Measurements from ENCODE around the gene TOP3A. TPM values are rescaled to one million over a fixed set of nuclear protein-coding genes. Genes with fewer than 3 reads are reported as not detected.

Gene TOP3A
- total and polyA plus RNA-seq, 2 experiments from 2014 or later: 21.7 to 76.7 TPM

DNA sequence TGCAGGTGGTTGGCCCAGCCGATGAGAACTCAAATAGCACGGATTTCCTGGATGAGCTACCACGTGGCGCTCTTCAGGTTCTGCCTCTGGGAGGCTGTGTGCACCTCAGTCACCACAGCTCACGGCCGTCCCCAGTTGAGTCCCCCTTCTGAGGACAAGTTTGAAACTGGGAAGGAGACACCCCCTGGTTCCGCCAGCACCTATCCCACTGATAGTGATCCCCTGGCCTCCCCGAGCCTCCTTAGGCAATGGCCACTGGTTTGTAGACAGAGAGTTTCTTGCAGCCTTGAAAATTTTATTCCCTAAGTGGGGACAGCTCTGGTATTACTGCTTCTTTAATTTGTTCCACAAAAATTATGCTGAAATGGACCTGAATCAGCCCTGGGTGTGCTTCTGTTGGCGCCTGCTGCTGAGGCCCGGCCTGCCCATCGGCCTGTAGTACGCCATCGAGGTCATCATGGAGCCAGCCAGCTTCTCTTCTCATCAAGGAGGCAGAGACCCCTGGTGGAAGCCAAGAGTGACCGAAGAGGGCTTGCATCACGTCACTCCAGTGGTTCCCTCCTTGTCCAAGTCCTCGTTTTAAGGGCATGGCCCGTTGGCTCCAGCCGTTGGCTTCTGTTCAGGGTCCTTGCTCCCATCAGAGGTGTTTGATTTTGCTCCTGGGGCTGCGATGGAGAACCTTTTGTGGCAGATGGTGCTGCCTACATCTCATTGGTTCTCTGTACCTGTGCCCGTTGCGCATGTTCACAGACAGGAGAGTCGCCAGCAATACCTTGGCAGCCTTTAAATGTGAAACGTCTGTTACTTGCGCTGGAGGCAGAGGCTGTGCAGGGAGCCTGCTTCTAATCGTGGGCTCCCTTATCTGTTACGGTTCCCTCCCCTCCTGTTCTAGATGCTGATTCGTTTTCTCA is 9.6 kb upstream of the TOP3A start:
- ATAC-seq: no peak
- no peaks in the 10 kb centered on the region for H3K9me2 ChIP-seq (ENCODE audit: insufficient read depth)
- no peaks in the 10 kb centered on the region for H3K27me3 ChIP-seq (ENCODE audit: insufficient read depth)
- H3K4me1 Mint-ChIP-seq: peaks cover 2% of the 10 kb centered on the region; the same call in 1 of the 3 replicates
- no peak overlapping the region for H3K4me3 Mint-ChIP-seq
- no peak overlapping the region for H3K4me3 ChIP-seq
- H3F3A ChIP-seq (replicated peaks; ENCODE audit: low read depth): peaks cover 3% of the 10 kb centered on the region; the same call in 1 of the 2 replicates
- peaks cover 49% of the 10 kb centered on the region for H3K36me3 Mint-ChIP-seq (ENCODE audit: low read depth)
- no peak overlapping the region for H2AFZ ChIP-seq
- H3K4me1 ChIP-seq (ENCODE audit: insufficient read depth): no peaks in the 10 kb centered on the region
- H3K36me3 ChIP-seq (ENCODE audit: insufficient read depth): no peaks in the 10 kb centered on the region; the same call in 1 of the 2 replicates
- H3K27ac Mint-ChIP-seq: no peak overlapping the region
- no peaks in the 10 kb centered on the region; the same call in 2 of the 3 replicates for H3K9me3 Mint-ChIP-seq
- TF ChIP-seq, protein P1, sequence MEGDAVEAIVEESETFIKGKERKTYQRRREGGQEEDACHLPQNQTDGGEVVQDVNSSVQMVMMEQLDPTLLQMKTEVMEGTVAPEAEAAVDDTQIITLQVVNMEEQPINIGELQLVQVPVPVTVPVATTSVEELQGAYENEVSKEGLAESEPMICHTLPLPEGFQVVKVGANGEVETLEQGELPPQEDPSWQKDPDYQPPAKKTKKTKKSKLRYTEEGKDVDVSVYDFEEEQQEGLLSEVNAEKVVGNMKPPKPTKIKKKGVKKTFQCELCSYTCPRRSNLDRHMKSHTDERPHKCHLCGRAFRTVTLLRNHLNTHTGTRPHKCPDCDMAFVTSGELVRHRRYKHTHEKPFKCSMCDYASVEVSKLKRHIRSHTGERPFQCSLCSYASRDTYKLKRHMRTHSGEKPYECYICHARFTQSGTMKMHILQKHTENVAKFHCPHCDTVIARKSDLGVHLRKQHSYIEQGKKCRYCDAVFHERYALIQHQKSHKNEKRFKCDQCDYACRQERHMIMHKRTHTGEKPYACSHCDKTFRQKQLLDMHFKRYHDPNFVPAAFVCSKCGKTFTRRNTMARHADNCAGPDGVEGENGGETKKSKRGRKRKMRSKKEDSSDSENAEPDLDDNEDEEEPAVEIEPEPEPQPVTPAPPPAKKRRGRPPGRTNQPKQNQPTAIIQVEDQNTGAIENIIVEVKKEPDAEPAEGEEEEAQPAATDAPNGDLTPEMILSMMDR (conservative IDR thresholded peaks at IDR 0.05; ENCODE audit: low read depth in 2 of 2): peak in 1 of 2 experiments; percentile 41; a peak in 2 of 4 replicates
- no peak for TF ChIP-seq NANOG (IDR thresholded peaks at IDR 0.05; ENCODE audit: borderline replicate concordance)
- TF ChIP-seq, protein P2, sequence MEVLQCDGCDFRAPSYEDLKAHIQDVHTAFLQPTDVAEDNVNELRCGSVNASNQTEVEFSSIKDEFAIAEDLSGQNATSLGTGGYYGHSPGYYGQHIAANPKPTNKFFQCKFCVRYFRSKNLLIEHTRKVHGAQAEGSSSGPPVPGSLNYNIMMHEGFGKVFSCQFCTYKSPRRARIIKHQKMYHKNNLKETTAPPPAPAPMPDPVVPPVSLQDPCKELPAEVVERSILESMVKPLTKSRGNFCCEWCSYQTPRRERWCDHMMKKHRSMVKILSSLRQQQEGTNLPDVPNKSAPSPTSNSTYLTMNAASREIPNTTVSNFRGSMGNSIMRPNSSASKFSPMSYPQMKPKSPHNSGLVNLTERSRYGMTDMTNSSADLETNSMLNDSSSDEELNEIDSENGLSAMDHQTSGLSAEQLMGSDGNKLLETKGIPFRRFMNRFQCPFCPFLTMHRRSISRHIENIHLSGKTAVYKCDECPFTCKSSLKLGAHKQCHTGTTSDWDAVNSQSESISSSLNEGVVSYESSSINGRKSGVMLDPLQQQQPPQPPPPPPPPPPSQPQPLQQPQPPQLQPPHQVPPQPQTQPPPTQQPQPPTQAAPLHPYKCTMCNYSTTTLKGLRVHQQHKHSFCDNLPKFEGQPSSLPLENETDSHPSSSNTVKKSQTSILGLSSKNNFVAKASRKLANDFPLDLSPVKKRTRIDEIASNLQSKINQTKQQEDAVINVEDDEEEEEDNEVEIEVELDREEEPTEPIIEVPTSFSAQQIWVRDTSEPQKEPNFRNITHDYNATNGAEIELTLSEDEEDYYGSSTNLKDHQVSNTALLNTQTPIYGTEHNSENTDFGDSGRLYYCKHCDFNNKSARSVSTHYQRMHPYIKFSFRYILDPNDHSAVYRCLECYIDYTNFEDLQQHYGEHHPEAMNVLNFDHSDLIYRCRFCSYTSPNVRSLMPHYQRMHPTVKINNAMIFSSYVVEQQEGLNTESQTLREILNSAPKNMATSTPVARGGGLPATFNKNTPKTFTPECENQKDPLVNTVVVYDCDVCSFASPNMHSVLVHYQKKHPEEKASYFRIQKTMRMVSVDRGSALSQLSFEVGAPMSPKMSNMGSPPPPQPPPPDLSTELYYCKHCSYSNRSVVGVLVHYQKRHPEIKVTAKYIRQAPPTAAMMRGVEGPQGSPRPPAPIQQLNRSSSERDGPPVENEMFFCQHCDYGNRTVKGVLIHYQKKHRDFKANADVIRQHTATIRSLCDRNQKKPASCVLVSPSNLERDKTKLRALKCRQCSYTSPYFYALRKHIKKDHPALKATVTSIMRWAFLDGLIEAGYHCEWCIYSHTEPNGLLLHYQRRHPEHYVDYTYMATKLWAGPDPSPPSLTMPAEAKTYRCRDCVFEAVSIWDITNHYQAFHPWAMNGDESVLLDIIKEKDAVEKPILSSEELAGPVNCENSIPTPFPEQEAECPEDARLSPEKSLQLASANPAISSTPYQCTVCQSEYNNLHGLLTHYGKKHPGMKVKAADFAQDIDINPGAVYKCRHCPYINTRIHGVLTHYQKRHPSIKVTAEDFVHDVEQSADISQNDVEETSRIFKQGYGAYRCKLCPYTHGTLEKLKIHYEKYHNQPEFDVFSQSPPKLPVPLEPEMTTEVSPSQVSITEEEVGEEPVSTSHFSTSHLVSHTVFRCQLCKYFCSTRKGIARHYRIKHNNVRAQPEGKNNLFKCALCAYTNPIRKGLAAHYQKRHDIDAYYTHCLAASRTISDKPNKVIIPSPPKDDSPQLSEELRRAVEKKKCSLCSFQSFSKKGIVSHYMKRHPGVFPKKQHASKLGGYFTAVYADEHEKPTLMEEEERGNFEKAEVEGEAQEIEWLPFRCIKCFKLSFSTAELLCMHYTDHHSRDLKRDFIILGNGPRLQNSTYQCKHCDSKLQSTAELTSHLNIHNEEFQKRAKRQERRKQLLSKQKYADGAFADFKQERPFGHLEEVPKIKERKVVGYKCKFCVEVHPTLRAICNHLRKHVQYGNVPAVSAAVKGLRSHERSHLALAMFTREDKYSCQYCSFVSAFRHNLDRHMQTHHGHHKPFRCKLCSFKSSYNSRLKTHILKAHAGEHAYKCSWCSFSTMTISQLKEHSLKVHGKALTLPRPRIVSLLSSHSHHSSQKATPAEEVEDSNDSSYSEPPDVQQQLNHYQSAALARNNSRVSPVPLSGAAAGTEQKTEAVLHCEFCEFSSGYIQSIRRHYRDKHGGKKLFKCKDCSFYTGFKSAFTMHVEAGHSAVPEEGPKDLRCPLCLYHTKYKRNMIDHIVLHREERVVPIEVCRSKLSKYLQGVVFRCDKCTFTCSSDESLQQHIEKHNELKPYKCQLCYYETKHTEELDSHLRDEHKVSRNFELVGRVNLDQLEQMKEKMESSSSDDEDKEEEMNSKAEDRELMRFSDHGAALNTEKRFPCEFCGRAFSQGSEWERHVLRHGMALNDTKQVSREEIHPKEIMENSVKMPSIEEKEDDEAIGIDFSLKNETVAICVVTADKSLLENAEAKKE (CRISPR knock-in tag; IDR thresholded peaks at IDR 0.05): no peak
- H3K27me3 Mint-ChIP-seq (ENCODE audit: insufficient read depth, low read depth, poor library complexity): peaks cover 16% of the 10 kb centered on the region
- no peak overlapping the region for H3K27ac ChIP-seq (ENCODE audit: low read depth)
- no peak overlapping the region for H3K4me2 ChIP-seq
- H3K79me2 ChIP-seq (replicated peaks; ENCODE audit: insufficient read depth): peaks cover 18% of the 10 kb centered on the region
- DNase-seq (ENCODE audit: low spot score): peak; percentile 40
- peaks cover 6% of the 10 kb centered on the region; the same call in 1 of the 2 replicates for H4K20me1 ChIP-seq (replicated peaks; ENCODE audit: insufficient read depth)

Data from GM23338 (cell line).